ENCODE data around the gene SLC12A9.

- TF ChIP-seq, protein P1, sequence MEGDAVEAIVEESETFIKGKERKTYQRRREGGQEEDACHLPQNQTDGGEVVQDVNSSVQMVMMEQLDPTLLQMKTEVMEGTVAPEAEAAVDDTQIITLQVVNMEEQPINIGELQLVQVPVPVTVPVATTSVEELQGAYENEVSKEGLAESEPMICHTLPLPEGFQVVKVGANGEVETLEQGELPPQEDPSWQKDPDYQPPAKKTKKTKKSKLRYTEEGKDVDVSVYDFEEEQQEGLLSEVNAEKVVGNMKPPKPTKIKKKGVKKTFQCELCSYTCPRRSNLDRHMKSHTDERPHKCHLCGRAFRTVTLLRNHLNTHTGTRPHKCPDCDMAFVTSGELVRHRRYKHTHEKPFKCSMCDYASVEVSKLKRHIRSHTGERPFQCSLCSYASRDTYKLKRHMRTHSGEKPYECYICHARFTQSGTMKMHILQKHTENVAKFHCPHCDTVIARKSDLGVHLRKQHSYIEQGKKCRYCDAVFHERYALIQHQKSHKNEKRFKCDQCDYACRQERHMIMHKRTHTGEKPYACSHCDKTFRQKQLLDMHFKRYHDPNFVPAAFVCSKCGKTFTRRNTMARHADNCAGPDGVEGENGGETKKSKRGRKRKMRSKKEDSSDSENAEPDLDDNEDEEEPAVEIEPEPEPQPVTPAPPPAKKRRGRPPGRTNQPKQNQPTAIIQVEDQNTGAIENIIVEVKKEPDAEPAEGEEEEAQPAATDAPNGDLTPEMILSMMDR (IDR thresholded peaks at IDR 0.05): no peak
- no peak for TF ChIP-seq POLR2A (IDR thresholded peaks at IDR 0.05)
Measured at GRCh38 chr7:100873599-100874299, 21.2 kb downstream of the SLC12A9 start.

Data from prostate gland (tissue), 2 donors.